ENCODE data around the gene KDM1B. TPM values are rescaled to one million over a fixed set of nuclear protein-coding genes. Genes with fewer than 3 reads are reported as not detected.

KDM1B gene
- total RNA-seq, 1 experiment from 2014 or later, result 25.0 TPM

DNA sequence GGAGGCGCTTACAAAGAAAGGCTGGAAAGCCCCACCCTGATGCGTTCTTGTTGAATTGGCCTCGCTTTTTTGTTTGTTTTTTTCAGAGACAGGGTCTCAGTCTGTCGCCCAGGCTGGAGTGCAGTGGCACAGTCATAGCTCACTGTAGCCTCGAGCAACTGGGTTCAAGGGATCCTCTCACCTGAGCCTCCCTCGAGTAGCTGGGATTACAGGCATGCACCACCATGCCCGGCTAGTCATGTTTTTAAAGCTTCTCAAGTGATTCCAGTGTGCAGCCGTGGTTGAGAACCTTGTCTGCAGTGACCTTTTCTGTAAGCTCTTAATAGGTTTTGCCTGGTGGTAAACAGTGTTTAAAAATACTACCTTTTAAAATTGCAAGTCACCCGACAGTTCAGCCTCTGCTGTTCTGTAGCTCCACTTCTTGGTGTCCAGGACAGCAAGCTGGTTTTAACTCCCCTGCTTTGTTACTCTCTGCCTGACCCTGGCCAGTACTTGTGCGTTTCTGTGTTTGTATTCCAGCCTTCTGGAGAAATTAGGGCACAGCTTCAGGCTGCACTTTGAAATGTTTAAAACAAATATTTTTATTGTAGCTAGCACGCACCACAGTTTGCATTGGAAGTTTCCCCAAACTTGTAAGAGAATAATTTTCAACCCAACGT lies 54.4 kb downstream of the KDM1B start:
- Histone ChIP-seq H3K9me2 (replicated peaks; ENCODE audit: low read length) (no peaks in the 10 kb centered on the region), H3K27ac (ENCODE audit: low read length) (no peak overlapping the region), H3K9me3 (ENCODE audit: low read length) (no peaks in the 10 kb centered on the region), H3K4me3 (ENCODE audit: low read length) (no peak overlapping the region), H3K27me3 (ENCODE audit: low read length) (no peaks in the 10 kb centered on the region), H3K4me1 (ENCODE audit: insufficient read depth, low read length) (no peaks in the 10 kb centered on the region), H3K4me2 (ENCODE audit: low read length) (no peak overlapping the region), H3F3A (ENCODE audit: low read length, unreplicated experiment) (no peaks in the 10 kb centered on the region), H3K79me2 (ENCODE audit: low read length) (no peaks in the 10 kb centered on the region), H3K36me3 (ENCODE audit: low read depth, low read length) (no peaks in the 10 kb centered on the region), H3K9ac (ENCODE audit: low read length) (no peak overlapping the region), H4K20me1 (ENCODE audit: low read length) (no peaks in the 10 kb centered on the region), H2AFZ (ENCODE audit: low read length) (no peak overlapping the region)
- POLR2A ChIA-PET (ENCODE audit: unreplicated experiment), result no interaction called here
- intact Hi-C loops (cut with micrococcal nuclease), result no loop called here
- DNase-seq (no peak), ATAC-seq (no peak)
- CTCF ChIA-PET, result no interaction called here
- no TSS peak for BruUV-seq (replicated peaks)
- TF ChIP-seq EZH2phosphoT487 (IDR thresholded peaks at IDR 0.05; ENCODE audit: borderline replicate concordance, low read length), result no peak
- TF ChIP-seq, protein P1, sequence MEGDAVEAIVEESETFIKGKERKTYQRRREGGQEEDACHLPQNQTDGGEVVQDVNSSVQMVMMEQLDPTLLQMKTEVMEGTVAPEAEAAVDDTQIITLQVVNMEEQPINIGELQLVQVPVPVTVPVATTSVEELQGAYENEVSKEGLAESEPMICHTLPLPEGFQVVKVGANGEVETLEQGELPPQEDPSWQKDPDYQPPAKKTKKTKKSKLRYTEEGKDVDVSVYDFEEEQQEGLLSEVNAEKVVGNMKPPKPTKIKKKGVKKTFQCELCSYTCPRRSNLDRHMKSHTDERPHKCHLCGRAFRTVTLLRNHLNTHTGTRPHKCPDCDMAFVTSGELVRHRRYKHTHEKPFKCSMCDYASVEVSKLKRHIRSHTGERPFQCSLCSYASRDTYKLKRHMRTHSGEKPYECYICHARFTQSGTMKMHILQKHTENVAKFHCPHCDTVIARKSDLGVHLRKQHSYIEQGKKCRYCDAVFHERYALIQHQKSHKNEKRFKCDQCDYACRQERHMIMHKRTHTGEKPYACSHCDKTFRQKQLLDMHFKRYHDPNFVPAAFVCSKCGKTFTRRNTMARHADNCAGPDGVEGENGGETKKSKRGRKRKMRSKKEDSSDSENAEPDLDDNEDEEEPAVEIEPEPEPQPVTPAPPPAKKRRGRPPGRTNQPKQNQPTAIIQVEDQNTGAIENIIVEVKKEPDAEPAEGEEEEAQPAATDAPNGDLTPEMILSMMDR (conservative IDR thresholded peaks at IDR 0.05; ENCODE audit: low read depth, low read length), result no peak
- TF ChIP-seq EZH2 (IDR thresholded peaks at IDR 0.05; ENCODE audit: low read length, unreplicated experiment), result no peak

DNA sequence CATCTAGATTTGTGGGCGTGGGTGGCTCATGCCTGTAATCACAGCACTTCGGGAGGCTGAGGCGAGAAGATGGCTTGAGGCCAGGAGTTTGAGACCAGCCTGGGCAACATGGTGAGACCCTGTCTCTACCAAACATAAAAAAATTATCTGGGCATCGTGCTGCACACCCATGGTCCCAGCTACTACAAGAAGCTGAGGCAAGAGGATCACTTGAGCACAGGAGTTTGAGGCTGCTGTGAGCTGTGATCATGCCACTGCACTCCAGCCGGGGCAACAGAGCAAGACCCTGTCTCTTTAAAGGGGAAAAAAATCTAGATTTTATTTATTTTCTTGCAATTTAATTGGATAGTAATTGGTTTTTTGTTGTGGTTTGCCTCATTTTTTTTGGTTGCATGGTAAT lies 55.5 kb downstream of the KDM1B start:
- Histone ChIP-seq H3K9ac (ENCODE audit: low read length) (no peak overlapping the region), H3K27ac (ENCODE audit: low read length) (no peak overlapping the region), H3K79me2 (ENCODE audit: low read length) (no peaks in the 10 kb centered on the region), H2AFZ (ENCODE audit: low read length) (no peak overlapping the region), H3K4me1 (ENCODE audit: insufficient read depth, low read length) (0 out of 2 replicates have a peak, but pooled peaks cover under 1% of the 10 kb centered on the region), H3K4me2 (ENCODE audit: low read length) (no peak overlapping the region), H3K36me3 (ENCODE audit: low read depth, low read length) (no peaks in the 10 kb centered on the region), H3F3A (ENCODE audit: low read length, unreplicated experiment) (no peaks in the 10 kb centered on the region), H3K27me3 (ENCODE audit: low read length) (no peaks in the 10 kb centered on the region), H3K4me3 (ENCODE audit: low read length) (no peak overlapping the region), H3K9me2 (replicated peaks; ENCODE audit: low read length) (no peaks in the 10 kb centered on the region), H4K20me1 (ENCODE audit: low read length) (no peaks in the 10 kb centered on the region), H3K9me3 (ENCODE audit: low read length) (no peaks in the 10 kb centered on the region)
- TF ChIP-seq, protein P1 (conservative IDR thresholded peaks at IDR 0.05; ENCODE audit: low read depth, low read length), result no peak
- TF ChIP-seq EZH2 (IDR thresholded peaks at IDR 0.05; ENCODE audit: low read length, unreplicated experiment), result no peak
- TF ChIP-seq EZH2phosphoT487 (IDR thresholded peaks at IDR 0.05; ENCODE audit: borderline replicate concordance, low read length), result no peak
- POLR2A ChIA-PET (ENCODE audit: unreplicated experiment), result no interaction called here
- intact Hi-C loops (cut with micrococcal nuclease), result no loop called here
- no peak for DNase-seq
- no peak for ATAC-seq
- CTCF ChIA-PET, result interaction anchor here (0.5 kb wide), 1 partner anchor 143 kb away, joined by 4 read pairs; no protein-coding TSS in a partner anchor
- no TSS peak for BruUV-seq (replicated peaks)

DNA sequence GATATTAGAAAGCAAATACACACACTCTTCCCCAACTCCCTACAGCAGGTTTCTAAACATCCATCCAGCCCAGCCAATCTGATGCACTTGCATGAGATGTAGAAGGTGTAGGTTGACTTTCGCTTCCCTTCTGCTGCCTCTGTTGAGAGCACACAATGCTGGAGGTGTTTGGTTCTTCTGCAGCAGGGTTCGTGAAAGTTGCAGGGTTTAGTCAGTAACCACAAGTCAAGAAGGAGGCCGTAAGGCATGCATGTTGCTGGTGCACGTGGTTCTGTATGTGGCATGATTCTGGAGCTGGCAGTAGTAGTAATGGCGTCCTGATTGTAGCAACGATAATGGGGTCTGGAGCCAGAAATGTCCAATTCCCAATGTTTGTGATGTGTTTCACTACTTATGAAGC lies 56.1 kb downstream of the KDM1B start:
- Histone ChIP-seq H3K9me3 (ENCODE audit: low read length) (no peaks in the 10 kb centered on the region), H3K4me3 (ENCODE audit: low read length) (no peak overlapping the region), H3K4me2 (ENCODE audit: low read length) (no peak overlapping the region), H3K36me3 (ENCODE audit: low read depth, low read length) (no peaks in the 10 kb centered on the region), H3F3A (ENCODE audit: low read length, unreplicated experiment) (no peaks in the 10 kb centered on the region), H2AFZ (ENCODE audit: low read length) (no peak overlapping the region), H3K9me2 (replicated peaks; ENCODE audit: low read length) (no peaks in the 10 kb centered on the region), H3K4me1 (ENCODE audit: insufficient read depth, low read length) (peaks cover 7% of the 10 kb centered on the region; the same call in 1 of the 2 replicates), H3K27ac (ENCODE audit: low read length) (no peak overlapping the region), H3K27me3 (ENCODE audit: low read length) (no peaks in the 10 kb centered on the region), H3K79me2 (ENCODE audit: low read length) (no peaks in the 10 kb centered on the region), H4K20me1 (ENCODE audit: low read length) (no peaks in the 10 kb centered on the region), H3K9ac (ENCODE audit: low read length) (no peak overlapping the region)
- TF ChIP-seq EZH2 (IDR thresholded peaks at IDR 0.05; ENCODE audit: low read length, unreplicated experiment), result no peak
- TF ChIP-seq, protein P1 (conservative IDR thresholded peaks at IDR 0.05; ENCODE audit: low read depth, low read length), result no peak
- TF ChIP-seq EZH2phosphoT487 (IDR thresholded peaks at IDR 0.05; ENCODE audit: borderline replicate concordance, low read length), result no peak
- CTCF ChIA-PET, result no interaction called here
- POLR2A ChIA-PET (ENCODE audit: unreplicated experiment), result no interaction called here
- intact Hi-C loops (cut with micrococcal nuclease), result no loop called here
- ATAC-seq (no peak), DNase-seq (no peak)
- no TSS peak for BruUV-seq (replicated peaks)
